ENCODE results near the gene IPO9.
"Not testable (repeated sequence)": the region's sequence is repeated elsewhere in the genome, so short reads cannot be mapped to it uniquely, and the experiment has no call there.

The IPO9 gene

DNA sequence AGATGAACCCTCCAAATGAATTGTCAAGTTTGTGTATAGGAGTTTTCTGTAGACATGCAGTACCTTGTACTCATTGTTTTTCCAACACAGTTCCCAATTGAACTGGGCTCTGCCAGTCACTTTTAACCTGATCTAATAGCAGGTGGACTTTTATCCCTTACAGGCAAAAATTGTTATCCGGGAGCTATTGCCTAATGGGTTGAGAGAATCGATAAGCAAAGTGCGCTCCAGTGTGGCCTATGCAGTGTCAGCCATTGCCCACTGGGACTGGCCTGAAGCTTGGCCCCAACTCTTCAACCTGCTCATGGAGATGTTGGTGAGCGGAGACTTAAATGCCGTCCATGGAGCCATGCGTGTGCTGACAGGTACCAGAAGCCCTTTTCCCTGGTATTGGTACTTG, 19.3 kb downstream of the IPO9 start:
- DNase-seq = no peak
- Histone ChIP-seq H3K4me1 (peaks cover 0 to 39% (median 17%) of the 10 kb centered on the region in 4 donors), H3K9me3 (no peaks in the 10 kb centered on the region), H3K36me3 (peaks cover 13 to 34% (median 27%) of the 10 kb centered on the region in 3 donors), H3K27ac (no peak overlapping the region), H3K27me3 (no peaks in the 10 kb centered on the region), H3K4me3 (no peak overlapping the region)
- intact Hi-C loops (cut with DNase I; ENCODE audit: low total_unique reads) = no loop called here
- TF ChIP-seq, protein P1, sequence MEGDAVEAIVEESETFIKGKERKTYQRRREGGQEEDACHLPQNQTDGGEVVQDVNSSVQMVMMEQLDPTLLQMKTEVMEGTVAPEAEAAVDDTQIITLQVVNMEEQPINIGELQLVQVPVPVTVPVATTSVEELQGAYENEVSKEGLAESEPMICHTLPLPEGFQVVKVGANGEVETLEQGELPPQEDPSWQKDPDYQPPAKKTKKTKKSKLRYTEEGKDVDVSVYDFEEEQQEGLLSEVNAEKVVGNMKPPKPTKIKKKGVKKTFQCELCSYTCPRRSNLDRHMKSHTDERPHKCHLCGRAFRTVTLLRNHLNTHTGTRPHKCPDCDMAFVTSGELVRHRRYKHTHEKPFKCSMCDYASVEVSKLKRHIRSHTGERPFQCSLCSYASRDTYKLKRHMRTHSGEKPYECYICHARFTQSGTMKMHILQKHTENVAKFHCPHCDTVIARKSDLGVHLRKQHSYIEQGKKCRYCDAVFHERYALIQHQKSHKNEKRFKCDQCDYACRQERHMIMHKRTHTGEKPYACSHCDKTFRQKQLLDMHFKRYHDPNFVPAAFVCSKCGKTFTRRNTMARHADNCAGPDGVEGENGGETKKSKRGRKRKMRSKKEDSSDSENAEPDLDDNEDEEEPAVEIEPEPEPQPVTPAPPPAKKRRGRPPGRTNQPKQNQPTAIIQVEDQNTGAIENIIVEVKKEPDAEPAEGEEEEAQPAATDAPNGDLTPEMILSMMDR (IDR thresholded peaks at IDR 0.05) = no peak

DNA sequence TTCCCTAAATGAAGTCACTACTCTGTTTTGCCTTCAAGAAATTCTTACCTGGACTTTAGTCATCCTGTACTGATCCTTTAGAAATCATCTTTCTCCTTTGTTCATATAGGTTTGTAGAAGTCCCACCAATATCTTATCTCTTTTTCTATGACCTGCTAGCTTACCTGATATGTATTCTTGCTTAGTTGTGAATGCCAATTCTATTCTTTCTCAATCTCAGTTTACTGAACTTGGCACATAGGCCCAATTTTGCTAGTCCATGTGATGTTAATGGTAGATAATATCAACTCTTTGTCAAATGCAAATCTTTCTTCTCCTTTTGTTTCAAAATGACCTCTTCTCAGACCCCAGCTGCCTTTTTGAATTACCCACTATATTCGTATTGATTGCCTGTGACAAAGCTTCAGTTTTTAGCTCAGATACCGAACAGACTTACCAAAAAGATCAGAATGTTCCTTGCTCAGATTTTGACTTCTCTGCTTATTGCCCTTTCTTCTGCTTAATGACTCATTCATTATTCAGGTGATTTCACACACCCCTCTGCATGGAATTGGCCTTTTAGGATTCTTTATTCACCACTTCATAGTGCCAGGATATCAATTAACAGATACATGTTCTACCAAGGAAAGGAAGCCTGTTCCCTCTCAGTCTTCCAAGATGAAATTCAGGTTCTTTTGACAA, 20.6 kb downstream of the IPO9 start:
- peaks cover 0 to 39% (median 17%) of the 10 kb centered on the region in 4 donors for H3K4me1 ChIP-seq
- no peak overlapping the region for H3K4me3 ChIP-seq
- H3K27ac ChIP-seq = peak overlapping the region; percentile 51 to 53
- DNase-seq = no peak
- H3K36me3 ChIP-seq = peaks cover 26 to 47% (median 39%) of the 10 kb centered on the region in 3 donors
- intact Hi-C loops (cut with DNase I; ENCODE audit: low total_unique reads) = no loop called here
- no peaks in the 10 kb centered on the region for H3K27me3 ChIP-seq
- no peaks in the 10 kb centered on the region for H3K9me3 ChIP-seq
- TF ChIP-seq, protein P1 (IDR thresholded peaks at IDR 0.05) = no peak

DNA sequence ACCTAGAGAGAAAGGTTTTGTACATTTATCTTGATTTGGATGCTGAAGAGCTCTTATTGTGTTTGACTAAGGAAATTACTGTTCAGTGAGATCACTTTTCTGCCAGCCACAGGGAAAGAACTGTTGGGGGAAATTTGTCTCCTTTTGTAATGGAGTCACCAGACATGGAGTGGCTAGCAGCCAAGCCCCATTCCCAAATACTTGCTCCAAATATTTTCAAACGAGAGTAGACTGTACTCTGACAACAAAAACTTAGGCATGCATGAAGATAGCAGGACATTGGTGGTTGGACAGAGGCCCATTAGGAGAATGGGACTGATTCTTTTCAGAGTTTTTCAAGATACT, 21.1 kb downstream of the IPO9 start:
- Histone ChIP-seq H3K4me3 (no peak overlapping the region), H3K36me3 (peaks cover 31 to 52% (median 45%) of the 10 kb centered on the region in 3 donors), H3K4me1 (peaks cover 0 to 39% (median 17%) of the 10 kb centered on the region in 4 donors), H3K27me3 (no peaks in the 10 kb centered on the region), H3K9me3 (no peaks in the 10 kb centered on the region), H3K27ac (peak overlapping the region; percentile 51 to 53)
- TF ChIP-seq, protein P1 (IDR thresholded peaks at IDR 0.05) = no peak
- intact Hi-C loops (cut with DNase I; ENCODE audit: low total_unique reads) = no loop called here
- peak in 1 of 2 donors; percentile 38 for DNase-seq

DNA sequence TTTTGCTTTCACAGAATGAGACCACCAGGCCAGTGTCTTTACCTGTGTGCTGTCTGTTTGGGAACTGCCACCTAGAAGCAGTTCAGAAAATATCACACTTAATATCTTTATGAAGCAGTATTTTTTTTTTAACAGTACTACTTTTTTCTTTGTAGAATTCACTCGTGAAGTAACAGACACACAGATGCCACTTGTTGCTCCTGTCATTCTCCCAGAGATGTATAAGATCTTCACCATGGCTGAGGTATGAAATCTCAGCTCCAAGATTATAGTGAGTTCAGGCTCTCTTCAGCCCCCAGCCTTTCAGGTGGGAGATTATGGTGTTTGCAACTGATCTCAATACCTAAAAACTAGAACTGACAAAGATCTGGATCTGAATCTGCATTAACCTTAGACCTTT, 23.0 kb downstream of the IPO9 start:
- no peak for DNase-seq
- Histone ChIP-seq H3K4me1 (peaks cover 0 to 32% (median 11%) of the 10 kb centered on the region in 4 donors), H3K36me3 (peaks cover 50 to 72% (median 64%) of the 10 kb centered on the region in 3 donors), H3K9me3 (no peaks in the 10 kb centered on the region), H3K27ac (no peak overlapping the region), H3K27me3 (no peaks in the 10 kb centered on the region), H3K4me3 (no peak overlapping the region)
- TF ChIP-seq, protein P1 (IDR thresholded peaks at IDR 0.05) = no peak
- intact Hi-C loops (cut with DNase I; ENCODE audit: low total_unique reads) = no loop called here

DNA sequence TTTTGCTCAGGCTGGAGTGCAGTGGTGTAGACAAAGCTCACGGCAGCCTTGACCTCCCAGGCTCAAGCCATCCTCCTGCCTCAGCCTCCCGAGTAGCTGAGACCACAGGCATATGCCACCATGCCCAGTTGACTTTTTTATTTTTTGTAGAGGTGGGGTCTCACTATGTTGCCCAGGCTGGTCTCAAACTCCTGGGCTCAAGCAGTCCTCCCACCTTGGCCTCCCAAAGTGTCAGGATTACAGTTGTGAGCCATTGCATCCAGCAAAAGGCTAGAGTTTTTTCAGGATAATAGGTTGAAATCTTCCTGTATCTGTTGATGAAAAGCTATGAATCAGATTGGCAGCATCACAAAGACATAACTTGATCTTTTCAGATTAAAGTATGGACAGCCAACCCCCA, 27.8 kb downstream of the IPO9 start:
- H3K27ac ChIP-seq; intact Hi-C loops (cut with DNase I; ENCODE audit: low total_unique reads); DNase-seq; H3K9me3 ChIP-seq; H3K4me1 ChIP-seq; H3K4me3 ChIP-seq; H3K27me3 ChIP-seq: not testable (repeated sequence)
- peaks cover 81 to 86% (median 82%) of the 10 kb centered on the region in 3 donors for H3K36me3 ChIP-seq

DNA sequence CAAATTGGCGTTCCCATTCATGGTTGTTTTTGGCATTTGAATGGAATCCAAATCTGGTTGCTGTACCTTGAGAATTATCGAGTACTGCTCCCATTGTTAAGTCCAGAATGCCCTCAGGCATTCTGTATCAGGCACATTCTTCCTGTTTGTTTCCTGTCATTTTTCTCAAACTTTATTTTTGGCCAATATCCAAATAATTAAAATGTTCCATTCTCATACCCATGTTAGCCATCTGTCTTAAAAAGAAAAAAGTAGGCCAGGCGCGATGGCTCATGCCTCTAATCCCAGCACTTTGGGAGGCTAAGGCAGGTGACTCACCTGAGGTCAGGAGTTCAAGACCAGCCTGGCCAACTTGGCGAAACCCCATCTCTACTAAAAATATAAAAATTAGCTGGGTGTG, 30.5 kb downstream of the IPO9 start:
- Histone ChIP-seq H3K4me1 (no peaks in the 10 kb centered on the region), H3K27ac (no peak overlapping the region), H3K36me3 (peaks cover 63 to 81% (median 63%) of the 10 kb centered on the region in 3 donors), H3K4me3 (no peak overlapping the region), H3K27me3 (no peaks in the 10 kb centered on the region), H3K9me3 (no peaks in the 10 kb centered on the region)
- intact Hi-C loops (cut with DNase I; ENCODE audit: low total_unique reads) = no loop called here
- no peak for DNase-seq
- TF ChIP-seq, protein P1 (IDR thresholded peaks at IDR 0.05) = no peak

Measured in tibial artery (tissue), 4 donors.